GM23248 (cell line): Measurements from ENCODE around the gene SAMD4B. TPM values are rescaled to one million over a fixed set of nuclear protein-coding genes. Genes with fewer than 3 reads are reported as not detected.
"Not testable (repeated sequence)": the region's sequence is repeated elsewhere in the genome, so short reads cannot be mapped to it uniquely, and the experiment has no call there.

Experiments
- DNase-seq: peaks from one replicate; pipeline ENCODE4 v3.0.0-alpha.2; 2015
- H2AFZ ChIP-seq: fragments of 200-600 bp; sonication (generic); 2 replicates; pipeline ENCODE4 v1.6.1; 2016; ENCODE audit warnings: antibody characterized with exemption
- H3F3A ChIP-seq: fragments of 200-600 bp; sonication (generic); 2 replicates; pipeline ENCODE4 v1.6.1; 2016; ENCODE audit warnings: mild to moderate bottlenecking, antibody characterized with exemption, mixed run types; ENCODE audit not compliant: insufficient read depth
- H3K27ac ChIP-seq: fragments of 200-600 bp; sonication (generic); 2 replicates; pipeline ENCODE4 v1.5.1; 2016; ENCODE audit warnings: mild to moderate bottlenecking
- H3K27me3 ChIP-seq: fragments of 200-600 bp; sonication (generic); replicated peaks from 2 replicates; pipeline ENCODE4 v1.6.1; 2016; ENCODE audit warnings: mild to moderate bottlenecking; ENCODE audit not compliant: insufficient read depth
- H3K36me3 ChIP-seq: fragments of 200-600 bp; sonication (generic); 2 replicates; pipeline ENCODE4 v1.6.1; 2016; ENCODE audit warnings: low read depth, mild to moderate bottlenecking
- H3K4me1 ChIP-seq: fragments of 200-600 bp; sonication (generic); 2 replicates; pipeline ENCODE4 v1.6.1; 2016; ENCODE audit warnings: mild to moderate bottlenecking; ENCODE audit not compliant: insufficient read depth
- H3K4me2 ChIP-seq: fragments of 200-600 bp; sonication (generic); one replicate; pipeline ENCODE4 v1.6.1; 2016; ENCODE audit warnings: mild to moderate bottlenecking; ENCODE audit not compliant: unreplicated experiment
- H3K4me3 ChIP-seq: fragments of 200-600 bp; sonication (generic); 2 replicates; pipeline ENCODE4 v1.5.1; 2016; ENCODE audit warnings: mild to moderate bottlenecking
- H3K79me2 ChIP-seq: fragments of 200-600 bp; sonication (generic); 2 replicates; pipeline ENCODE4 v1.6.1; 2016; ENCODE audit warnings: mild to moderate bottlenecking; ENCODE audit not compliant: insufficient read depth
- H3K9ac ChIP-seq: fragments of 200-600 bp; sonication (generic); 2 replicates; pipeline ENCODE4 v1.6.1; 2016; ENCODE audit warnings: mild to moderate bottlenecking
- H3K9me2 ChIP-seq: fragments of 200-600 bp; sonication (generic); 2 replicates; pipeline ENCODE4 v1.6.1; 2016; ENCODE audit warnings: mixed run types, mild to moderate bottlenecking, moderate library complexity; ENCODE audit not compliant: insufficient read depth
- H3K9me3 ChIP-seq: fragments of 200-600 bp; sonication (generic); one replicate; pipeline ENCODE4 v1.6.1; 2017; ENCODE audit warnings: low read depth
- H4K20me1 ChIP-seq: fragments of 200-600 bp; sonication (generic); 2 replicates; pipeline ENCODE4 v1.6.0; 2016; ENCODE audit not compliant: insufficient read depth
- EZH2 ChIP-seq: fragments of 200-600 bp; sonication (generic); IDR thresholded peaks from 2 replicates; pipeline ENCODE4 v1.6.1; 2018; ENCODE audit warnings: antibody characterized with exemption, mild to moderate bottlenecking; ENCODE audit not compliant: insufficient read depth, poor library complexity, severe bottlenecking
- EZH2phosphoT487 ChIP-seq: fragments of 200-600 bp; sonication (generic); IDR thresholded peaks from 2 replicates; pipeline ENCODE4 v1.6.1; 2018; ENCODE audit warnings: antibody characterized with exemption, moderate library complexity, mild to moderate bottlenecking, low read depth; ENCODE audit not compliant: insufficient read depth
- WGBS, 2 experiments: methylation state at CpG; one replicate each; pipeline ENCODE4 v1.1.6; 2015 to 2017; ENCODE audit warnings: low lambda C conversion rate in 2 of 2, low coverage in 1 of 2; ENCODE audit errors: missing lambda C conversion rate in 2 of 2; 5-methylcytosine and 5-hydroxymethylcytosine counted together
- in situ Hi-C: fragments of 300-500 bp; cut with MboI; formaldehyde crosslinking; loops from 2 replicates; pipeline ENCODE4 v1.15.0; 2020
- polyA plus RNA-seq: library from polyadenylated mRNA; unstranded; fragments of >200 nt; fragmentation: Nextera tagmentation; extraction: Ambion mirVana; gene quantifications from 2 replicates; pipeline ENCODE4 v1.2.1, GENCODE V29; 2016
- total RNA-seq: library from RNA; depleted of rRNA; stranded (reverse); fragments of >200 nt; shearing (Covaris generic); gene quantifications from 2 replicates; pipeline ENCODE4 v1.2.3, GENCODE V29; 2014

SAMD4B gene
- total and polyA plus RNA-seq, 2 experiments from 2014 or later, result 66.7 to 71.9 TPM

- H3K4me3 ChIP-seq, result no peak overlapping the region
- DNase-seq, result no peak
- H3K79me2 ChIP-seq, result no peaks in the 10 kb centered on the region
- no peak for TF ChIP-seq EZH2phosphoT487
- TF ChIP-seq EZH2, result no peak
- H3F3A ChIP-seq, result no peaks in the 10 kb centered on the region
- H3K4me2 ChIP-seq, result no peak overlapping the region
- no peak overlapping the region for H2AFZ ChIP-seq
- H3K9ac ChIP-seq, result no peak overlapping the region
- H3K4me1 ChIP-seq, result no peaks in the 10 kb centered on the region
- no peaks in the 10 kb centered on the region for H3K9me2 ChIP-seq
- no peaks in the 10 kb centered on the region for H3K27me3 ChIP-seq
- H3K27ac ChIP-seq, result no peak overlapping the region
- no peaks in the 10 kb centered on the region for H3K36me3 ChIP-seq
- WGBS, 2 experiments, result 72 to 78% methylated on average over 7 of the region's 7 CpGs
- no peaks in the 10 kb centered on the region for H3K9me3 ChIP-seq
- in situ Hi-C loops, result loop anchor here (5.0 kb wide), 1 partner anchor 210 kb away; no protein-coding TSS in a partner anchor
- no peaks in the 10 kb centered on the region for H4K20me1 ChIP-seq
Measured at GRCh38 chr19:39332293-39332692, 9.9 kb upstream of the SAMD4B start.

- WGBS, 2 experiments, result 58 to 60% methylated on average over 6 of the region's 6 CpGs
Measured at GRCh38 chr19:39332738-39333137, 9.5 kb upstream of the SAMD4B start.

GRCh38 chr19:39333507-39333906 lies 8.7 kb upstream of the SAMD4B start:
- Histone ChIP-seq H3K9me2 (no peaks in the 10 kb centered on the region), H3K27ac (no peak overlapping the region), H3K79me2 (no peaks in the 10 kb centered on the region), H3K27me3 (no peaks in the 10 kb centered on the region), H4K20me1 (no peaks in the 10 kb centered on the region), H3K4me2 (no peak overlapping the region), H3K4me1 (no peaks in the 10 kb centered on the region), H3K9me3 (no peaks in the 10 kb centered on the region), H3K9ac (no peak overlapping the region), H3K4me3 (no peak overlapping the region), H3F3A (no peaks in the 10 kb centered on the region), H2AFZ (no peak overlapping the region), H3K36me3 (no peaks in the 10 kb centered on the region)
- in situ Hi-C loops, result loop anchor here (5.0 kb wide), 1 partner anchor 211 kb away; no protein-coding TSS in a partner anchor
- no peak for DNase-seq
- 80% methylated on average over 6 of the region's 6 CpGs for whole genome bisulfite sequencing, 2 experiments
- TF ChIP-seq EZH2 (no peak), EZH2phosphoT487 (no peak)

More at GRCh38 chr19:39332738-39333137, 9.5 kb upstream of the SAMD4B start:
- H3K9me2 ChIP-seq, H3K79me2 ChIP-seq, H3K4me3 ChIP-seq, H2AFZ ChIP-seq, H4K20me1 ChIP-seq, H3K27ac ChIP-seq, DNase-seq, H3K36me3 ChIP-seq, H3K4me2 ChIP-seq, H3K4me1 ChIP-seq, H3K9me3 ChIP-seq, H3K9ac ChIP-seq, H3F3A ChIP-seq, H3K27me3 ChIP-seq: not testable (repeated sequence)
- in situ Hi-C loops, result loop anchor here (5.0 kb wide), 1 partner anchor 210 kb away; no protein-coding TSS in a partner anchor

GRCh38 chr19:39334444-39334976 lies 7.7 kb upstream of the SAMD4B start:
- TF ChIP-seq EZH2phosphoT487, result no peak
- no peak for TF ChIP-seq EZH2
- no peaks in the 10 kb centered on the region for H3F3A ChIP-seq
- no peaks in the 10 kb centered on the region for H3K36me3 ChIP-seq
- no peak overlapping the region for H3K4me2 ChIP-seq
- in situ Hi-C loops, result loop anchor here (5.0 kb wide), 1 partner anchor 212 kb away; no protein-coding TSS in a partner anchor
- no peak overlapping the region for H2AFZ ChIP-seq
- no peak overlapping the region for H3K9ac ChIP-seq
- no peak for DNase-seq
- no peak overlapping the region for H3K4me3 ChIP-seq
- no peaks in the 10 kb centered on the region for H3K4me1 ChIP-seq
- H3K79me2 ChIP-seq, result no peaks in the 10 kb centered on the region
- H3K27me3 ChIP-seq, result no peaks in the 10 kb centered on the region
- no peaks in the 10 kb centered on the region for H4K20me1 ChIP-seq
- no peak overlapping the region for H3K27ac ChIP-seq
- H3K9me3 ChIP-seq, result no peaks in the 10 kb centered on the region
- WGBS, 2 experiments, result 84 to 86% methylated on average over 5 of the region's 5 CpGs
- H3K9me2 ChIP-seq, result no peaks in the 10 kb centered on the region

GRCh38 chr19:39335168-39335548 lies 7.1 kb upstream of the SAMD4B start:
- Histone ChIP-seq H2AFZ (no peak overlapping the region), H3K4me3 (no peak overlapping the region)
- 70 to 75% methylated on average over 6 of the region's 6 CpGs for WGBS, 2 experiments

More at GRCh38 chr19:39335168-39335548, 7.1 kb upstream of the SAMD4B start:
- no peak for DNase-seq
- Histone ChIP-seq H3K9me2 (no peaks in the 10 kb centered on the region), H3K4me1 (no peaks in the 10 kb centered on the region), H3K9me3 (no peaks in the 10 kb centered on the region), H3K27ac (no peak overlapping the region), H3K79me2 (peaks cover 3% of the 10 kb centered on the region; the same call in 1 of the 2 replicates), H3K9ac (no peak overlapping the region), H3K4me2 (no peak overlapping the region), H4K20me1 (no peaks in the 10 kb centered on the region), H3K36me3 (no peaks in the 10 kb centered on the region), H3F3A (no peaks in the 10 kb centered on the region), H3K27me3 (no peaks in the 10 kb centered on the region)
- in situ Hi-C loops, result no loop called here
- TF ChIP-seq EZH2phosphoT487 (no peak), EZH2 (no peak)
